GM12874 (cell line): ENCODE results near the gene ZMAT5.

Experiments used
- CTCF ChIP-seq: IDR thresholded peaks from 2 replicates; pipeline ENCODE4 v1.5.1; 2011; ENCODE audit warnings: low read depth, mild to moderate bottlenecking, control low read depth, low read length, moderate library complexity; ENCODE audit not compliant: insufficient read depth

The ZMAT5 gene

GRCh38 chr22:29811377-29811776 is 44.6 kb upstream of the ZMAT5 start:
- no peak for TF ChIP-seq CTCF

GRCh38 chr22:29810216-29810615 is 43.4 kb upstream of the ZMAT5 start:
- TF ChIP-seq CTCF, result no peak

GRCh38 chr22:29806196-29806595 is 39.4 kb upstream of the ZMAT5 start:
- no peak for TF ChIP-seq CTCF

- no peak for TF ChIP-seq CTCF
Observed at GRCh38 chr22:29804985-29805384, 38.2 kb upstream of the ZMAT5 start.

GRCh38 chr22:29803190-29803589 is 36.4 kb upstream of the ZMAT5 start:
- TF ChIP-seq CTCF, result no peak

GRCh38 chr22:29801796-29802195 is 35.0 kb upstream of the ZMAT5 start:
- TF ChIP-seq CTCF, result no peak

- no peak for TF ChIP-seq CTCF
Observed at GRCh38 chr22:29801153-29801552, 34.3 kb upstream of the ZMAT5 start.

- TF ChIP-seq CTCF, result no peak
Observed at GRCh38 chr22:29799217-29799680, 32.4 kb upstream of the ZMAT5 start.
